ENCODE data around the gene CTNNA3. TPM values are rescaled to one million over a fixed set of nuclear protein-coding genes. Genes with fewer than 3 reads are reported as not detected.
"Not testable (repeated sequence)": the region's sequence is repeated elsewhere in the genome, so short reads cannot be mapped to it uniquely, and the experiment has no call there.

Gene CTNNA3
- total RNA-seq, 6 donors from 2014 or later: 0.20 to 2.0 TPM; not detected in 4

DNA sequence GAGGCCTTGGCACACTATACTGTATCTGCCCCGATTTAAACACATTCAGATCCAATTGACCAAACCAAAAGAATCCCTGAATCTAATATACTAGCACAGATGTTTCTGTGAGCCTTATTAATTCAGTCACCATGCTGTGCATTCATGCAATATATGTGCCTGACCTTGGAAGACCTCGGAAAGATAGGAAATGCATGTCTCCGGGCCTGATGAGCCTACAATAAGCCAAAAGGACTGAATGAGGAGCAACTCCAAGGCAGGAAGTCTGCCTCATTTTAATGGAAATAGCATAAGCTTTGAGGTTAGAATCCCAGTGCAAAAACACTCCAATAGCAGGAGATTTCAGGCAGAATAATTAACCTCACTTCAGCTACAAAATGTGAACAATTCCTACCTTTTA, 453.5 kb downstream of the CTNNA3 start:
- H3K36me3 ChIP-seq: no peaks in the 10 kb centered on the region
- H3K4me3 ChIP-seq: no peak overlapping the region
- no peaks in the 10 kb centered on the region for H3K27me3 ChIP-seq
- TF ChIP-seq EP300 (IDR thresholded peaks at IDR 0.05) (no peak), POLR2AphosphoS5 (IDR thresholded peaks at IDR 0.05) (no peak), POLR2A (IDR thresholded peaks at IDR 0.05) (no peak)
- TF ChIP-seq, protein P1, sequence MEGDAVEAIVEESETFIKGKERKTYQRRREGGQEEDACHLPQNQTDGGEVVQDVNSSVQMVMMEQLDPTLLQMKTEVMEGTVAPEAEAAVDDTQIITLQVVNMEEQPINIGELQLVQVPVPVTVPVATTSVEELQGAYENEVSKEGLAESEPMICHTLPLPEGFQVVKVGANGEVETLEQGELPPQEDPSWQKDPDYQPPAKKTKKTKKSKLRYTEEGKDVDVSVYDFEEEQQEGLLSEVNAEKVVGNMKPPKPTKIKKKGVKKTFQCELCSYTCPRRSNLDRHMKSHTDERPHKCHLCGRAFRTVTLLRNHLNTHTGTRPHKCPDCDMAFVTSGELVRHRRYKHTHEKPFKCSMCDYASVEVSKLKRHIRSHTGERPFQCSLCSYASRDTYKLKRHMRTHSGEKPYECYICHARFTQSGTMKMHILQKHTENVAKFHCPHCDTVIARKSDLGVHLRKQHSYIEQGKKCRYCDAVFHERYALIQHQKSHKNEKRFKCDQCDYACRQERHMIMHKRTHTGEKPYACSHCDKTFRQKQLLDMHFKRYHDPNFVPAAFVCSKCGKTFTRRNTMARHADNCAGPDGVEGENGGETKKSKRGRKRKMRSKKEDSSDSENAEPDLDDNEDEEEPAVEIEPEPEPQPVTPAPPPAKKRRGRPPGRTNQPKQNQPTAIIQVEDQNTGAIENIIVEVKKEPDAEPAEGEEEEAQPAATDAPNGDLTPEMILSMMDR (IDR thresholded peaks at IDR 0.05): no peak
- DNase-seq (no peak), ATAC-seq (ENCODE audit: low FRiP score in 2 of 2) (no peak)
- WGBS, 2 donors: 62 to 65% methylated on average over 3 of the region's 3 CpGs
- no peaks in the 10 kb centered on the region for H3K9me3 ChIP-seq
- H3K4me1 ChIP-seq: no peaks in the 10 kb centered on the region
- no peak overlapping the region for H3K27ac ChIP-seq

DNA sequence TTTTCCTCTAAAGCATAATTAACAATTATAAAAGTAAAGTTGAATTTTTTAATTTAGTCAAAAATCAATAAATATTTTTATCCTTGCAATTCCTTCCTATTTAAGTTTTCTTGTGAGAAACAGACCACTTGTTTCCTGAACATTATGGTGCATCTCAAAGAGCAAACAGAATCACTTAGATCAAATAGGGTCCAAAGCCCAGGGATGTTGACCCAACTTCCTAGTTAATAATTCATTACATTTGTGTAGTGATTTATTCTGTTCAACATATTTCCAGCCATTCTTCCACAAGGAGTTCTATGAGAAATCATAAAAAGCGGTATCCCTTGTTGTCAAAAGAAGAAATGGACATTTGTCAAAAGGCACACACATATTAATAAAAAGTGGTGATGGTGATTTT, 454.5 kb downstream of the CTNNA3 start:
- Histone ChIP-seq H3K27ac (no peak overlapping the region), H3K4me1 (no peaks in the 10 kb centered on the region), H3K9me3 (no peaks in the 10 kb centered on the region), H3K4me3 (no peak overlapping the region), H3K36me3 (no peaks in the 10 kb centered on the region), H3K27me3 (no peaks in the 10 kb centered on the region)
- 3 to 45% methylated on average over 1 of the region's 1 CpG for WGBS, 2 donors
- ATAC-seq (ENCODE audit: low FRiP score in 2 of 2): no peak
- DNase-seq: no peak
- TF ChIP-seq POLR2AphosphoS5 (IDR thresholded peaks at IDR 0.05) (no peak), EP300 (IDR thresholded peaks at IDR 0.05) (no peak), POLR2A (IDR thresholded peaks at IDR 0.05) (no peak)
- TF ChIP-seq, protein P1 (IDR thresholded peaks at IDR 0.05): no peak

DNA sequence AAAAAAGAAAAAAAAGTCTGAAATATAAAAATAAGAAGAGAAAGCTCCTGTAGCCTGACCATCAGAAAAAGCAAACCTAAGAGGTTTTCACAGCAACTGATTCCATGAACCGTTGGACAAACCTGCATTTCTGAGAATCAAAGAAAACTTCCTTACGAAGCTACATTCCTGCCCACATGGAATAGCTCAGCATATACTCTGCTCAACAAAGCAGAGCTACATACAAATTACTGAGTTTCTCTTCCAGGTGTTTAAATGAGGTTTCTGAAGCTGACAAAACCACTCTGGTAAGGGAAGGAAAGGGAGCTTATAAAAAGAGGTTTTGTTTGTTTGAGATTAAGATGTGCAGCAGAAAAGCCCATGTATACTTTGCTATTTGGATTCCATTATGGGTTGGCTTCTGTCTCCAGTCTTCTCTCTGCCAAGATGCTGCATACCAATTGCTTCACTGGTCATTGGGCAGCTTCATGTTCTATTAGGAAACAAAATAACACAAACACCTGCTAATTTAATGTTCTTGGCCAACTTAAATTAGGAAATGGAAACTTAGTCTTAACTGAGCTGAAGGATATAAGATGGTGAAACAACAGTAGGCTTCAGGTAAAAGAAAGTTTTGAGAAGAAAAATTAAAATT, 456.0 kb downstream of the CTNNA3 start:
- Histone ChIP-seq H3K27ac (no peak overlapping the region), H3K9me3 (no peaks in the 10 kb centered on the region), H3K36me3 (no peaks in the 10 kb centered on the region), H3K4me1 (no peaks in the 10 kb centered on the region), H3K27me3 (no peaks in the 10 kb centered on the region), H3K4me3 (no peak overlapping the region)
- WGBS, 2 donors: 62 to 71% methylated on average over 2 of the region's 2 CpGs
- ATAC-seq (ENCODE audit: low FRiP score in 2 of 2): no peak
- no peak for TF ChIP-seq POLR2A (IDR thresholded peaks at IDR 0.05)
- no peak for TF ChIP-seq POLR2AphosphoS5 (IDR thresholded peaks at IDR 0.05)
- no peak for TF ChIP-seq EP300 (IDR thresholded peaks at IDR 0.05)
- TF ChIP-seq, protein P1 (IDR thresholded peaks at IDR 0.05): no peak
- DNase-seq: no peak

DNA sequence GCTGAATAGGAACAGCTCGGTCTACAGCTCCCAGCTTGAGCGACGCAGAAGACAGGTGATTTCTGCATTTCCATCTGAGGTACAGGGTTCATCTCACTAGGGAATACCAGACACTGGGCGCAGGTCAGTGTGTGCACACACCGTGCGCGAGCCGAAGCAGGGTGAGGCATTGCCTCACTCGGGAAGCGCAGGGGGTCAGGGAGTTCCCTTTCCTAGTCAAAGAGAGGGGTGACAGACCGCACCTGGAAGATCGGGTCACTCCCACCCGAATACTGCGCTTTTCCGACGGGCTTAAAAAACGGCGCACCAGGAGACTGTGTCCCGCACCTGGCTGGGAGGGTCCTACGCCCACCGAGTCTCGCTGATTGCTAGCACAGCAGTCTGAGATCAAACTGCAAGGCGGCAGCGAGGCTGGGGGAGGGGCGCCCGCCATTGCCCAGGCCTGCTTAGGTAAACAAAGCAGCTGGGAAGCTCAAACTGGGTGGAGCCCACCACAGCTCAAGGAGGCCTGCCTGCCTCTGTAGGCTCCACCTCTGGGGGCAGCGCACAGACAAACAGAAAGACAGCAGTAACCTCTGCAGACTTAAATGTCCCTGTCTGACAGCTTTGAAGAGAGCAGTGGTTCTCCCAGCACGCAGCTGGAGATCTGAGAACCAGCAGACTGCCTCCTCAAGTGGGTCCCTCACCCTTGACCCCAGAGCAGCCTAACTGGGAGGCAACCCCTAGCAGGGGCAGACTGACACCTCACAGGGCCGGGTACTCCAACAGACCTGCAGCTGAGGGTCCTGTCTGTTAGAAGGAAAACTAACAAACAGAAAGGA, 465.1 kb downstream of the CTNNA3 start:
- ATAC-seq (ENCODE audit: low FRiP score in 2 of 2); H3K4me1 ChIP-seq; H3K4me3 ChIP-seq; H3K36me3 ChIP-seq; H3K9me3 ChIP-seq; H3K27me3 ChIP-seq; H3K27ac ChIP-seq: not testable (repeated sequence)
- DNase-seq: peak in 1 of 2 donors; percentile 25
- 25 to 53% methylated on average over 7 to 12 of the region's 29 CpGs for WGBS, 2 donors

DNA sequence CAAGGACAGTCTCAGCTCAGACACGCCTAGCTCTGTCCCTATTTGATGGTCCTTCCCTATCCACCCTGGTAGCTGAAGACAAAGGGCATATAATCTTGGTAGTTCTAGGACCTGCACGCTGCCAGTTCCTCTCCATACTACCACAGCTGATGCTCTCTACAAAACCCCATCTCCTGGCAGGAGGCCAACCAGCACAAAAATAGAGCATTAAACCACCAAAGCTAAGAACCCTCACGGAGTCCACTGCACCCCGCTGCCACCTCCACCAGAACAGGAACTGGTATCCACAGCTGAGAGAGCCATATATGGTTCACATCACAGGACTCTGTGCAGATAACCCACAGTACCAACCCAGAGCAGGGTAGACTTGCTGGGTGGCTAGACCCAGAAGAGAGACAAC, 470.8 kb downstream of the CTNNA3 start:
- H3K27ac ChIP-seq: no peak overlapping the region
- H3K4me3 ChIP-seq: no peak overlapping the region
- 82 to 90% methylated on average over 3 to 4 of the region's 4 CpGs for WGBS, 2 donors
- H3K4me1 ChIP-seq: no peaks in the 10 kb centered on the region
- no peaks in the 10 kb centered on the region for H3K27me3 ChIP-seq
- ATAC-seq (ENCODE audit: low FRiP score in 2 of 2) (no peak), DNase-seq (no peak)
- peaks cover 0 to 11% (median 0%) of the 10 kb centered on the region in 4 donors for H3K9me3 ChIP-seq
- no peaks in the 10 kb centered on the region for H3K36me3 ChIP-seq
- no peak for TF ChIP-seq POLR2AphosphoS5 (IDR thresholded peaks at IDR 0.05)
- TF ChIP-seq, protein P1 (IDR thresholded peaks at IDR 0.05): no peak
- no peak for TF ChIP-seq POLR2A (IDR thresholded peaks at IDR 0.05)
- no peak for TF ChIP-seq EP300 (IDR thresholded peaks at IDR 0.05)

Measured in upper lobe of left lung (tissue), 6 donors.